Activated CD4-positive, CD25-positive, alpha-beta regulatory T cell treated with anti-CD3 and anti-CD28 coated beads, Interleukin-2, amount 50 U/mL, for 72 hours (primary cell): ENCODE data around the gene FNDC3A.

Experiments used
- DNase-seq: peaks from one replicate; pipeline ENCODE4 v3.0.0; 2021

Gene FNDC3A, protein sequence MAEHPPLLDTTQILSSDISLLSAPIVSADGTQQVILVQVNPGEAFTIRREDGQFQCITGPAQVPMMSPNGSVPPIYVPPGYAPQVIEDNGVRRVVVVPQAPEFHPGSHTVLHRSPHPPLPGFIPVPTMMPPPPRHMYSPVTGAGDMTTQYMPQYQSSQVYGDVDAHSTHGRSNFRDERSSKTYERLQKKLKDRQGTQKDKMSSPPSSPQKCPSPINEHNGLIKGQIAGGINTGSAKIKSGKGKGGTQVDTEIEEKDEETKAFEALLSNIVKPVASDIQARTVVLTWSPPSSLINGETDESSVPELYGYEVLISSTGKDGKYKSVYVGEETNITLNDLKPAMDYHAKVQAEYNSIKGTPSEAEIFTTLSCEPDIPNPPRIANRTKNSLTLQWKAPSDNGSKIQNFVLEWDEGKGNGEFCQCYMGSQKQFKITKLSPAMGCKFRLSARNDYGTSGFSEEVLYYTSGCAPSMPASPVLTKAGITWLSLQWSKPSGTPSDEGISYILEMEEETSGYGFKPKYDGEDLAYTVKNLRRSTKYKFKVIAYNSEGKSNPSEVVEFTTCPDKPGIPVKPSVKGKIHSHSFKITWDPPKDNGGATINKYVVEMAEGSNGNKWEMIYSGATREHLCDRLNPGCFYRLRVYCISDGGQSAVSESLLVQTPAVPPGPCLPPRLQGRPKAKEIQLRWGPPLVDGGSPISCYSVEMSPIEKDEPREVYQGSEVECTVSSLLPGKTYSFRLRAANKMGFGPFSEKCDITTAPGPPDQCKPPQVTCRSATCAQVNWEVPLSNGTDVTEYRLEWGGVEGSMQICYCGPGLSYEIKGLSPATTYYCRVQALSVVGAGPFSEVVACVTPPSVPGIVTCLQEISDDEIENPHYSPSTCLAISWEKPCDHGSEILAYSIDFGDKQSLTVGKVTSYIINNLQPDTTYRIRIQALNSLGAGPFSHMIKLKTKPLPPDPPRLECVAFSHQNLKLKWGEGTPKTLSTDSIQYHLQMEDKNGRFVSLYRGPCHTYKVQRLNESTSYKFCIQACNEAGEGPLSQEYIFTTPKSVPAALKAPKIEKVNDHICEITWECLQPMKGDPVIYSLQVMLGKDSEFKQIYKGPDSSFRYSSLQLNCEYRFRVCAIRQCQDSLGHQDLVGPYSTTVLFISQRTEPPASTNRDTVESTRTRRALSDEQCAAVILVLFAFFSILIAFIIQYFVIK

DNA sequence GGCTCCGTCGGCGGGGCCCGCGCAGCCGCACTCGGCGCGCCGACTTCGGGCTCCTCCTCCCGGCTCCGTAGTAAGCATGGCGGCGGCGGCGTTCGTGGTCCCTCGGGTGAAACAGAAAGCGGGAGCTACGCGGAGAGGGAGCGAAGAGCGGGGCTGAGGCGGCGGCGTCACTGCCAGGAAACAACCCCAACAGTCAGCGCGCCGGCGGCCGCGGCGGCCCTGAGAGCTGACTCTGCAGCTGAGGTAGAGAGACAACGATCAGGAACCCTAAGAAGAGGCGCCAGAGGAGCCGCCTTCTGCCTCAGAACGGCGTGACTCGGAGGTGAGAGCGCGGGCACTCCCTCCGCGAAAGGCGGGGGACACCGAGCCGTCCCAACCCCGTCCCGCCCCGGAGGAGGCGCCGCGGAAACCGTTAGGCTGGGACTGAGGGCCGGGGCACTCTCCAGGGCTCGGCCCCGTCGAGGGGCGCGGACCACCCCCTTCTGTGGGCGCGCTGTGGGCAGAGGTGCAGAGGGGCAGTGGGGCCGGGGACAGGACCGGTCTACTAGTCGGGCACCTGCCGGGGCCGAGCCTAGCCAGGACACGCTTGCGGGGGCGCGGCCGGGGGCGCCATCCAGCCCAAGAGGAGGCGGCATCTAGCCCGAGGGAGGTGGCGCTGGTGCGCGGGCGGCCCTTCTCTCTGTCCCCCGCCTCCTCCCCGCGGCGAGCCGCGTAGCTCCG is at the start of gene FNDC3A:
Gene FNDC3A (plus strand): TSS at position 57 of the 720 bp plus-strand sequence. CDS start 30,279 bp downstream, outside the sequence.
- DNase-seq = peak; percentile 89

DNA sequence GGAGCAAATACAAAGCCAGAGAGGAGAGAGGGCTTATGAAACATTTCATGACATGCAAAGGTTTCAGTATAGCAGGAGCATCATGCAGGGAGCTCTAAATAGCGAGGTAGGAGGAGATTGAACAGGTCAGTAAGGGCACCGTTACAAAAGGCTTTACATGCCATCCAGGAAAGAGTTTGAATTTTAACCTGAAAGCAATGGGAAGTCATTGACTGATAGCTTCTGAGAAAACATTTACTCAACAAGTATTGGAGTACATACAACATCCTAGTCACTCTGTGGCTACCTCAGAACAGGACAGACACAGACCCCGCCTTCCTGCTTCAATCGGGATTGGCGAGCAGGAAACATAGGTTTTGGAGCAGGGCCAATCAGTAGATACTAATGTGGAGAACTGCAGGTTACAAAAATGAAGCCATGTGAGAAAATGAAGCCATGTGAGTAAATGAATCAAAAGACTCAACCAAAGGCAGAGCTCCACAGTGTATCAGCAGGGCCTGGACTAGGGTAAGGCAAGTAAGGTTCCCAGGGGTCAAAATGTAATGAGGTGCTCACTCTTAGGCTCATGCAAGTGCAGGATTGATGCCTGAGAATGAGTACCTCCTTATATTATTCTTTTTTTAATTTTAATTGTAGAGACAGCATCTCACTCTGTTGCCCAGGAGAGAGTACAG is 46.8 kb upstream of the FNDC3A start:
- no peak for DNase-seq

DNA sequence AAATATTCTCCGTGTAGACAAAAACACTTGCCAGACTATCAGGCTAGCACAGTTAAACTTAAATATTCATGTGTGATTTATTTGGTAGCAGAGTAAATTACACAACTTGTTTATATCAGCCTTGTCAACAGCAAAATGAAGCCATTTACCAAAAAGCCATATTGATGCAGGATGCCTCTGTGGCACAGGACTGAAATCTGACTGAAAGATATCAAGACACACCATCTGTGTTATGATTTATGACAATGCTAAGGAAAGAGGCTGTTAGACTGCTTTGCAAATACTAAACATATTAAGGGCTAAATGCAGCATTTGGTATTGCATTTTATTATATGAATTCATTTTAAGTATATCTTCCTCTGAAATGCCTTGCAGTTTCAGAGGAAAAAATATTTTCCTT is 44.8 kb upstream of the FNDC3A start:
- DNase-seq = no peak

DNA sequence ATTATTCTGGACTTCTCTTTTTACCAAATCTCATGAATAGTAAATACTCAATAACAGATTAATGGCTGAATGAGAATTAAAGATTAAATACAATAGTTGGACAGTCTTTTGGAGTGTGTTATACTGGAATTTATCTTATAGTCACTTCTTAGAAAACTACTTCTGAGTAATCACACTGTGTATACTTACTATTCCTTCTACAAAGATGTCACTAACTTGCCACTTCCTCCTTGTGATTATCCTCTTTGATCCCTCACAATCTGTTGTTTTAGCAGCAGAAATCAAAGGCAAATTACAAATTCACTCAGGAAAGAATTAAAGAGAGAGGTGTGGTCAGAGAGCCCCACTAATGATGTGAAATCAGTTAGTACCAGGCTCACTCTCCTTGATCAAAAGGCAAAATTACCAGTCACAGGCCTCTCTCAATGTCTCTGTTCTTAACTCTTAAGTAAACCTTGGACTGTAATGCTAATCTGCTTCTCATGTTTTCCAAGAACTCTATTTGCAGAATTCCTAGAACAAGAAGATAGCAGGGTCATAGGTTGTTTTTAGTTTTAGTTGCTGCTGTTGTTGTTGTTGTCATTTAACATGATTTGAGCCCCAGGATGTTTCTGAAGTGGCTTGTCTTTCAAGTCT is 37.3 kb upstream of the FNDC3A start:
- DNase-seq = no peak

DNA sequence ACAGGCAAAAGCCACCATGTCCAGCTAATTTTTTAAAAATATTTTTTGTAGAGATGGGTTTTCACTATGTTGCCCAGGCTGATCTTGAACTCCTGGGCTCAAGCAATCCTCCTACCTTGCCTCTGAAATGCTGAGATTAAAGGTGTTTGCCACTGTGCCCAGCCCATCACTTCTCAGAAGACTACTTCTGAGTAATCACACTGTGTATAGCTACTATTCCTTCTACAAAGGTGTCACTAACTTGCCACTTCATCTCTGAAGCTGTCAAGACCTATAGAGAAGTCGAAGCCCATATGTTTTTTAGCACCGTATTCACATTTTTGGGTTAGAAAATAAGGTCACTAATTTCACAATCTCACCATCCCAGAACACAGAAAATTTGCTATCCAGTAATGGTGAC is 36.0 kb upstream of the FNDC3A start:
- DNase-seq = no peak

DNA sequence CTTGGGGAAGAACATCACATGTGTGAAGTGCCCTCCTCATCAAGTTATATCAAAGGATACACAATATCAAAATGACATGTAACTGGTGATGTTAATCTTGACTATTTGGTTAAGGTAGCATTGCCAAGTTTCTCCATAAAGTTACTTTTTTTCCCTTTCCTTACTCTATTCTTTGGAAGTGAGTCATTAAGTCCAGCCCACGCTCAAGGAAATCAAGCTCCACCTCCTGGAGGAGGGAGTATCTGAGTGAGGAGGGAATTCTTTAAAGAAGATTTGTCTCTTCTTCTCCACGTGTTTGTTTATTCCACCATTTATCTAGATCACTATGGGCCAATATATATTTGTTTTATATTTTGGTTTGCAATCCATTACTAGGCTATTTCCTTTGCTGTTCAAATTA is 33.6 kb upstream of the FNDC3A start:
- DNase-seq = no peak

DNA sequence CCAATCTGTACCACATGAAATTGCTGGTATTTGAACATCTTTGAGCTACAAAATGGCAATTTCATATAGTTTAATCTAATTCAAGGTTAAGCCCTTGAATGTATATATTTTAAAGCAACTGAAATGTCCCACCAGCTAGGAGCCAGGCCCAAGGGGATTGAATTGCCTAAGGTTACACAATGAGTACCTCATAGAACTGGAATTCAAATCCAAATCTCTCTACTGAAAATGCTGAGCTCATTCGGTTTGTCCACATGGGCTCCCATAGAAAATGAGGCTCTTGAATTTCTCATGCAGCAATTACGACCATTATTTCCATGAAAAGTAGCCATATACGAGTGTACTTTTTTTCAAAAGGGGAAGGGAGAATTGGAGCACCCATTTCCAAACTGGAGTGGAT is 31.5 kb upstream of the FNDC3A start:
- DNase-seq = no peak

DNA sequence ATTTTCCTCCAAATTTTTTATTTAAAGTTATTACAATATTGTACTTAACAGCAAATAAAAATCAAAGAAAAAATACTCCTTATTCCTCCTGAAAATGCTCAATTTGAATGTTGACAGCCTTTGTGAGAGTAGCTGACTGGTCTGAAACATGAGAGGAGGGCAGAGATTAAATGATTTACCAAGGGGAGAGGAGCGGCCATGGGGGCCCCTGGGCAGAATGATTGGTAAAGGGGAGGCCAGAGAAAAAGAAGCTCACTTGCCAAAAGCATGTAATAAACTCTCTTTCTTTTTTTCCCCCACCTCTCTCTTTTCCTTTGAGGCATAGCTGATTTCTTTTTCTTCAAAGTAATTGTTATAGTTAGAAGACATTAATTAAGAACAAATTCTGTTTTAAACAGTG is 30.1 kb upstream of the FNDC3A start:
- no peak for DNase-seq

DNA sequence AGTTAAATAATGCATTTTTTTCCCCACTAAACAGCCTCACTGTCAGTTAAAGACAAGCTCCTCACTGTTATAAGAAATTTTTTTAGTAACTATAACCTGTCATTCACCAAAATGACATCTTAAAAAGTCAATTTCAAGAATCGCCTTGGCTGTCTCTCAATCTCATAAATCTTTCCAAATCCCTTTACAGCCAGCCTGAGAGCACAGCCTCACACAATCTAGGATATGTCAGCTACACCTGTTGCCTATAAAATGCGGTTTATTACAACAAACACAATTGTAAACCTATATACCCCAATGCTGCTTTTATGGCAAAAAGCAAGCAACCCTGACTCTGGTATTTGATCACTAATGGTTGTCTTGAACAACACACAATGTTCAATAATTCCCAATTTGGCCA is 29.5 kb upstream of the FNDC3A start:
- no peak for DNase-seq

DNA sequence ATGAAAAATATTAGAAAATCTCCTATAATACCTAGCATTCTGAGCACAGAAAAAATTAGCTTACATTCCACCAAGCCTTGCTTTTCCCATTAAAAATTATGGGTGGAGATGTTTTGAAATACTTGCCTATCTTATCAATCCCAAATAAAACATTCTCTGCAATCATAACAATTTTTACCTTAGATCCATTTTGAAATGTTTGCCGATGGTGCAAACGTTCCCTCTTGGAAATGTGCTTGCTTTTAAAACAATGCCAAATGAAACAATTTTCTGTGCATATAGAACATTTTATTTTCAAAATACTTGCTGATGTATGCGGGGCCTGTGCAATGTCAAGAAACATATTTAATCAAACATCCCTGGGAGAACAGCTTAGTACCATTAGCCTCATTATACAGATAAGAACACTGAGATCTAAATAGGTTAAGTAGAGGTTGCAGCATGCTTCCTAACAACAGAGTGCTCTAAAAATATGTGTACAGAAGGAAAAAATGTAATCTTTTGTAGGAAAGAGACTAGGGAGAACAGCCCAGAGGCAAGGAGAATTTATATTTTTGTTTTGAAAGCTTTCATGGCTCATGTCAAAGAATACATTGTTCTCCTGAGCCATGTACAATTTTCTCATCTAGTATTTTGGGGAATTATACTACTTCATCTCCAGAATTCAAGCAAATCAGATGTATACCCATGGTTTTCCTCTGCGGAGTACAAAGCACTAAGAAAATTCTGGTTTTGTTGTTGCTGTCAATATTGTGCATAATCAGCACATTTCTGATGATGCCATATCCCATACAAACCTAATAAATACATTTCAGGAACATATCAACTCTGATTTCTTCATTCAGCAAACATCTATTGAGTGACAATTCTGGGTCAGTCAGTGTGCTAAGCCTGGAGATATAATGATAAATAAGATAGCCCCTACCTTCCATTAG is 25.9 kb upstream of the FNDC3A start:
- DNase-seq = no peak

DNA sequence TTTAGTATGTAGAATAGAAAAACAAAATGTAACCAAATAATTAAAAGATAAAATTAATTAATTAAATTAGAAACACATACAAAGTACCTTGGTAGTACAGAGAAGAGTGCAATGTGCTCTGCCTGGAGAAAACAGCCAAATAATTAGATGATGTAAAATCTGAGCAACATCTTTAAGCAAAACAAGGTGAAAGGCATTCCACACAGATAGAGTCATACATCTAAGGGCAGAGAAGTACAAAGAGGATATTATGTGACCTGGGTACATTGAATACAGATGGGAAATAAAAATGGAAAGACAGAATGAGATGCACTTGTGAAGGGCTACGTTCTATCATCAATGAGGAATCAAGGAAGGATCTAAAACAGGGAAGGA is 25.2 kb upstream of the FNDC3A start:
- no peak for DNase-seq

DNA sequence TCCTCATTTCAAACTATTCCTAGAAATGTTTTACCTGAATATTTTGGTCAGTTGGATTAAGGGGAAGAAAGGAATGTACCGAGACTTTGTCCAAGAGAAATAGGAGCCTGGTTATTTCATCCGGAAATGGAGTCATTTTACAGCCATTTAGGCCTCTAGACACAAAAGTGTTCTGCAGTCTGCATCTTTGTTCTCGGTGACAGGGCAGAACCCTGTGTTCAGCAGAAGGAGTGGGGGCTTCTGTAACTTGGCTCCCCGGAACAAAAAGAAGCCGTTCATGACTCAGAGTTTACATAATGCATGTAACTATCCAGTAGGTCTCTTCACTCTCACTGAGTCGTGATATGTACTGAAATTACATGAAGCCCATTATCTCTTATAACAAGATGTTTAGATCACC is 21.6 kb upstream of the FNDC3A start:
- DNase-seq = no peak

DNA sequence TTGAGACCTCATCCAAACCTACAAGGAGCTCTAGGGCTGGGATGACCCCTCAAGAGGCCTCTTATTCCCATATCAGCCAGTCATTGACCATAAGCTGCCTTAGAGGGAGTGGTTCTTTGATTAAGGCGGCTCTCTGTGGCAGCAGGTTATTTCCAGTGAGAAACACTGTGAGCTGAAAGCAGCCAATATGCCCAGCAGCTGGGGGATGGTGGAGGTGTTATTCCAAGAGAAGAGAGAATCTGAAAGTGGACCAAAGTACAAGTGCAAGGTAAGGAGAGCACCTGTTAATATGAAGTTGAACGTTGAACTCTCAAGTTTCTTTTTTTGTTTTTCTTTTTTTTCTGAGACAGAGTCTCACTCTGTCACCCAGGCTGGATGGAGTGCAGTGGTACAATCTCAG is 20.2 kb upstream of the FNDC3A start:
- DNase-seq = no peak

DNA sequence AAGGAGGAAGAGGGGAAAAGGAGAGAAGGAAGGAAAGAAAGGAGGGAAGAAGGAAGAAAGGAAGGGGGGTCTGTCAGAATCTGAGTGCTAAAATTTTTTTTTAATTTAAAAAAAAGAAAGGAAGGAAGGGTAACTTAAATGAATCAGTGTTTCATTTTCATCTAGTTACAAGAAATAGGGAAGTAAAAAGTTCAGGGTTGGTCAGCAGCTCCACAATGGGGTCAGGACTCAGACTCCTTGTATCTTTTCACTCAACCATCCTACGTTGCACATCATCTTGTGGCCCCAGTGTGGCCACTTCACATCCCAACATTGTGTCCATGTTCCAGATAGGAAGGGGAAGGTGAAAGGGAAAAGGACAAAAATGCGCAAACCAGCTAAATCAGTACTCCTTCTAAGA is 14.3 kb upstream of the FNDC3A start:
- no peak for DNase-seq

DNA sequence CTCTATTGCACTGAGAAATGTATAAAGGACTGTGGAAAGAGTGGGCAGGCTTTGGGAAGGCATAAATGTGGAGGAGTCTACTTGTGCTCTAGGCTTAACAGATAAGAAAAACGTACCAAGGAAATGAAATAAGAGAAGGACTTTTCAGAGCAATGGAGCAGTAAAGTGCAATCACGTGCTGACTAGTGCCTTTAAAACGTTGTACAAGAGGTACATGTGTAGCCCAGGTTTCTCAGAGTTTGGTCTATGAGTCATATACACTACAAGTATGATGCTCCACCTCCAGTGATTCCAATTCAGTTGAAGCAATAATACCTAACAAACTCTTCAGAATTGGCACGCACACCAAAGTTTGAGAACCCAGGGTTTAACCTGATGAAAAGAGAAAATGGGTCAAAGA is 13.4 kb upstream of the FNDC3A start:
- DNase-seq = no peak

DNA sequence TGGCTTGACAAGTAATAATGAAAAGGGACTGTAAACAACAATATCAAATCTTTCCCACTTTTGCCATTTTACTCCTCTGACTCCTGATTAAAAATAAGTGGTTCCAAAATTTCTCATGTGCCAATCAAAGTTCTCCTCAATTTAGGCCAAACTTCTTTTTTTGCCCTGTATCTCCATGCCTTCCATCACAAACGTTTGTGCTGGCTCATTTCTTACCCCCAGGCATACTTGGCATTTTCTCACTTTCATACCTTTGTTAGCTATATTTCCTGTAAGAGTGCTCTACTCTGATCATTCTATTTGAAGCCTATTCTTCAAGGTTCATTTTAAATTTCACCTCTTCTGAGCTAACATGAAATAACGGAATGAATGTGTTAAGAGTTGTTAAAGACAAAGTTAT is 10.0 kb upstream of the FNDC3A start:
- no peak for DNase-seq

DNA sequence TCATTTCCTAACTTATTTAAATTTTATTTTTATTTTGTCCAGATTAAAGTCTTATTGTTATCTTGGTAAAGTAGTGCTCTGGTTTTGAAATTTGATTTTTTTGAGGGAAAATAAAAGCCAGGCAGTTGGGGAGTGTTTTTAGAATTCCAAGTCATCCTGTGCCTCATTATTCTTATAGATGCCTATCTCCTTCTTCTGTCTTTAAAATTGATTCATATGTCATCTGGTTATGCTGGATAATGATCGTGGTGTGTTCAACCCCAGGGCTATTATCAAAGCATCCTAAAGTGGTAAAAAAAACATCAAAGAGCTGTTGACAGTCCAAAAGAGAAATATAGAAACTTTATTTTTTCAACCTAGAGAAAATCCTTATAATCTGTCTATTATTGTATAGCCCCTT is 6.0 kb upstream of the FNDC3A start:
- DNase-seq = no peak

DNA sequence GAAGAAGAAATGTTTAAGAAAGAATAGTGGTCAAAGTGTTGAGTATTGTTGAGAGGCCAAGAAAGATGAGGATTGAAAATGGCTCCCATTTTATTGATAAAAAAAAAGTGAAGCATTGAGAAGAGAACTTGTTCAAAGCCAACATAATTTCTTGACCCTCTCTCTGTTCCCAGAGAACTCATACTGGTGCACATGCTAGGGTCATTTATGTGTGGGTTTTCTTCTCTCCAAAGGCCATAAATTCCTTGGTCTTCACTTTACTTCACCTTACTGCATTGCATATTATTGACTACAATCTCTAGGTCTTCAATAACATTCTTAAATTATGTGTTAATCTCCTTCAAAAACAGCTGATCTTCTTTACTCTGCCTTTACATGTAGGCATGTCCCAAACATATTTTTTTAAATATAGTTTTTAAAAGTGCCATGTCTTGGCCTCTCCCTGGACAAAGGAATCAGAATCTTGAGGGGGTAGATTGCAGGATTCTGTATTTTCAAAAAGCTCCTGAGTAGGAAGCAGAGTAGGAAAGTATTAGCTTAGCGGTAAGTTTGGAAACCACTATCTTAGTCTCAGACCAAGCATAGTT is 1.8 kb upstream of the FNDC3A start:
- no peak for DNase-seq

DNA sequence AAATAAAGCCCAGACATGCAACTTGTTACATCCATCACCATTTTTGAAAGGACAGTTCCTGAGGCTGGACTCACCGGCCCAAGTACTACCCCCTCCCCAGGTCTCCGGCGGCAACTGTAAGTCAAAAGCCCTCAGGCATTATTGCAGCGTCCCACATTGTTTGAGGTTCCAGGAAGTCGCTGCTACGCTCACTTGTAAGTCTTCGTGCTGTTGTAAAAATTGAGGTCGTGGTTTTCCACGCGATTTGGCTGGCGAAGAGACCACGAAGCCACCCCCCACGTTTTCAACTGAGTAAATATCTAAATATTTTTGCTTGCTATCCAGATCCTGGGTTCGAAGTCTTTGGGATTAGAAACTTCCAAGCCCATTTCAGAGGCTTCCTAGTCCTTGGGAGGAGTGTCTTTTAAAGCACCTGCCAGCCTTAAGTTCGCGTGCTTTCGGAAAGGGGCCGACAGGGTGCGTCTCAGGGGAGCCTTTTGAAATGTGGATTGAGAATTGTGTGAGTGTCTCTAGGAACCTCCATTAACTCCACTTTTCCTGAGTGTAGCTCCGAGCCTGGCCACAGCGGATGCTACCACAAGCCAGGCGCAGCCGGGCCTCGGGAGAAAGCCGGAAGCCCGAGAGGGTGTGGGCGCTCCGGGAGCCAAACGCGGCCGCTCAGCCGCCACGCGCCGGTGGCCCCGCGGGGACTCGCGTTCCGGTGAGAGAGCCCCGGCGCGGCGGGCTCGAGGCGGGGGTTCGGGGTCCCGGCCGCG is 434 bp upstream of the FNDC3A start:
- peak; percentile 38 for DNase-seq
